Measurements from ENCODE around the gene MUS81. TPM values are rescaled to one million over a fixed set of nuclear protein-coding genes. Genes with fewer than 3 reads are reported as not detected.

MUS81 gene
- total RNA-seq, 4 donors from 2014 or later: 58.3 to 191 (median 81.2) TPM

GRCh38 chr11:65900899-65901180, 40.6 kb downstream of the MUS81 start:
- DNase-seq: no peak
- intact Hi-C loops (cut with DNase I; ENCODE audit: low total_unique reads) (no loop called here), in situ Hi-C loops (cut with MboI; ENCODE audit: low pct_ligation_motif_present in 1 of 4, low pct_unique_long_range_greater_than_20kb in 1 of 4, low sequenced_read_pairs in 3 of 4) (no loop called here)
- TF ChIP-seq POLR2AphosphoS5 (IDR thresholded peaks at IDR 0.05) (no peak), EP300 (IDR thresholded peaks at IDR 0.05; ENCODE audit: low read depth) (no peak), CTCF (IDR thresholded peaks at IDR 0.05) (no peak), POLR2A (IDR thresholded peaks at IDR 0.05) (no peak)
- Histone ChIP-seq H3K27ac (peak overlapping the region; percentile 56 to 78 (median 70)), H3K27me3 (peaks cover 21% of the 10 kb centered on the region), H3K9me3 (no peaks in the 10 kb centered on the region), H3K36me3 (no peaks in the 10 kb centered on the region), H3K4me1 (peaks cover 6 to 22% (median 19%) of the 10 kb centered on the region in 4 donors), H3K4me3 (peak overlapping the region in 1 of 4 donors; percentile 61)
- 64% methylated on average over 11 of the region's 11 CpGs; no CpG with 5 or more reads in 1 of the 2 donors for WGBS, 2 donors (ENCODE audit: low coverage in 1 of 2)

- no peaks in the 10 kb centered on the region for H3K36me3 ChIP-seq
- TF ChIP-seq EP300 (IDR thresholded peaks at IDR 0.05; ENCODE audit: low read depth) (no peak), POLR2A (IDR thresholded peaks at IDR 0.05) (no peak), CTCF (IDR thresholded peaks at IDR 0.05) (no peak), POLR2AphosphoS5 (IDR thresholded peaks at IDR 0.05) (no peak)
- 50% methylated on average over 2 of the region's 5 CpGs; no CpG with 5 or more reads in 1 of the 2 donors for WGBS, 2 donors (ENCODE audit: low coverage in 1 of 2)
- intact Hi-C loops (cut with DNase I; ENCODE audit: low total_unique reads): no loop called here
- H3K27ac ChIP-seq: no peak overlapping the region
- in situ Hi-C loops (cut with MboI; ENCODE audit: low pct_ligation_motif_present in 1 of 4, low pct_unique_long_range_greater_than_20kb in 1 of 4, low sequenced_read_pairs in 3 of 4): no loop called here
- no peak for DNase-seq
- peaks cover 6 to 22% (median 19%) of the 10 kb centered on the region in 4 donors for H3K4me1 ChIP-seq
- H3K9me3 ChIP-seq: no peaks in the 10 kb centered on the region
- no peak overlapping the region for H3K4me3 ChIP-seq
- peaks cover 21% of the 10 kb centered on the region for H3K27me3 ChIP-seq
These were observed 42.8 kb downstream of the MUS81 start for GRCh38 chr11:65903068-65903481.

- intact Hi-C loops (cut with DNase I; ENCODE audit: low total_unique reads) (no loop called here), in situ Hi-C loops (cut with MboI; ENCODE audit: low pct_ligation_motif_present in 1 of 4, low pct_unique_long_range_greater_than_20kb in 1 of 4, low sequenced_read_pairs in 3 of 4) (no loop called here)
- DNase-seq: no peak
- WGBS, 2 donors (ENCODE audit: low coverage in 1 of 2): 42 to 60% methylated on average over 2 to 8 of the region's 8 CpGs
- no peaks in the 10 kb centered on the region for H3K36me3 ChIP-seq
- no peaks in the 10 kb centered on the region for H3K9me3 ChIP-seq
- no peak overlapping the region for H3K27ac ChIP-seq
- peaks cover 6 to 21% (median 19%) of the 10 kb centered on the region in 4 donors for H3K4me1 ChIP-seq
- H3K4me3 ChIP-seq: no peak overlapping the region
- TF ChIP-seq POLR2A (IDR thresholded peaks at IDR 0.05): no peak
- TF ChIP-seq CTCF (IDR thresholded peaks at IDR 0.05): no peak
- no peak for TF ChIP-seq POLR2AphosphoS5 (IDR thresholded peaks at IDR 0.05)
- TF ChIP-seq EP300 (IDR thresholded peaks at IDR 0.05; ENCODE audit: low read depth): no peak
- peaks cover 15% of the 10 kb centered on the region for H3K27me3 ChIP-seq
These were observed 43.5 kb downstream of the MUS81 start for GRCh38 chr11:65903715-65904114.

- intact Hi-C loops (cut with DNase I; ENCODE audit: low total_unique reads) (no loop called here), in situ Hi-C loops (cut with MboI; ENCODE audit: low pct_ligation_motif_present in 1 of 4, low pct_unique_long_range_greater_than_20kb in 1 of 4, low sequenced_read_pairs in 3 of 4) (no loop called here)
- Histone ChIP-seq H3K4me1 (peaks cover 0 to 4% (median 4%) of the 10 kb centered on the region in 4 donors), H3K36me3 (no peaks in the 10 kb centered on the region), H3K27ac (no peak overlapping the region), H3K4me3 (no peak overlapping the region), H3K27me3 (no peaks in the 10 kb centered on the region), H3K9me3 (no peaks in the 10 kb centered on the region)
- DNase-seq: no peak
- TF ChIP-seq POLR2A (IDR thresholded peaks at IDR 0.05): no peak
- TF ChIP-seq CTCF (IDR thresholded peaks at IDR 0.05): no peak
- no peak for TF ChIP-seq EP300 (IDR thresholded peaks at IDR 0.05; ENCODE audit: low read depth)
- no peak for TF ChIP-seq POLR2AphosphoS5 (IDR thresholded peaks at IDR 0.05)
- 86 to 91% methylated on average over 4 to 5 of the region's 5 CpGs for WGBS, 2 donors (ENCODE audit: low coverage in 1 of 2)
These were observed 46.4 kb downstream of the MUS81 start for GRCh38 chr11:65906602-65907001.

All from transverse colon (tissue), 4 donors.